Testis (tissue), 3 donors: Measurements from ENCODE around the gene SLIT3. TPM values are rescaled to one million over a fixed set of nuclear protein-coding genes. Genes with fewer than 3 reads are reported as not detected.
"Not testable (repeated sequence)": the region's sequence is repeated elsewhere in the genome, so short reads cannot be mapped to it uniquely, and the experiment has no call there.

ENCODE experiments used
- DNase-seq: peaks from one replicate; pipeline ENCODE4 v3.0.0-alpha.2; 2019
- H3K27ac ChIP-seq, 2 donors: fragments of 200-600 bp; sonication (generic); one replicate each; pipeline ENCODE4 v1.5.1; 2019
- H3K27me3 ChIP-seq: fragments of 200-600 bp; sonication (generic); one replicate; pipeline ENCODE4 v1.5.1; 2019
- H3K36me3 ChIP-seq: fragments of 200-600 bp; sonication (generic); one replicate; pipeline ENCODE4 v1.5.1; 2017; ENCODE audit warnings: low read depth; ENCODE audit errors: missing control alignments
- H3K4me1 ChIP-seq: fragments of 200-600 bp; sonication (generic); one replicate; pipeline ENCODE4 v1.5.1; 2019
- H3K4me3 ChIP-seq, 2 donors: fragments of 200-600 bp; sonication (generic); one replicate each; pipeline ENCODE4 v1.5.1; 2017 to 2019
- H3K9me3 ChIP-seq: fragments of 200-600 bp; sonication (generic); one replicate; pipeline ENCODE4 v1.5.1; 2017
- CTCF ChIP-seq, 3 experiments: fragments of 450-650 bp in 2 of 3; fragments of 200-600 bp in 1 of 3; sonication (generic) in 1 of 3; IDR thresholded peaks; one replicate each; pipeline ENCODE4 v1.5.1; 2016 to 2019; ENCODE audit warnings: antibody characterized with exemption in 3 of 3, mild to moderate bottlenecking in 2 of 3, moderate library complexity in 1 of 3
- POLR2A ChIP-seq: fragments of 450-650 bp; IDR thresholded peaks from one replicate; pipeline ENCODE4 v1.6.1; 2017; ENCODE audit warnings: antibody characterized with exemption, mild to moderate bottlenecking, moderate library complexity
- WGBS, 2 donors: methylation state at CpG; one replicate each; pipeline ENCODE4 v1.1.5; 2018; 5-methylcytosine and 5-hydroxymethylcytosine counted together
- intact Hi-C: fragments of 100-400 bp; cut with DNase I; formaldehyde crosslinking; loops from one replicate; pipeline ENCODE4 v1.15.1; 2023; ENCODE audit warnings: low total_unique reads
- polyA plus RNA-seq: library from polyadenylated mRNA; stranded (reverse); fragments of 350-450 nt; fragmentation: Illumina TruSeq; extraction: RNeasy Lipid Tissue Mini Kit (QIAGEN cat#74804); gene quantifications from one replicate; pipeline ENCODE4 v1.2.3, GENCODE V29; 2014; ENCODE audit warnings: low read depth, low replicate concordance; ENCODE audit not compliant: insufficient read depth
- total RNA-seq, 2 donors: library from RNA; depleted of rRNA; stranded (reverse); fragments of >200 nt; gene quantifications; one replicate each; pipeline ENCODE4 v1.2.3, GENCODE V29; 2016

Gene SLIT3
- total and polyA plus RNA-seq, 3 donors from 2014 or later = 4.8 to 23.2 (median 7.8) TPM

- Histone ChIP-seq H3K36me3 (no peaks in the 10 kb centered on the region), H3K4me1 (no peaks in the 10 kb centered on the region), H3K27ac (no peak overlapping the region), H3K4me3 (no peak overlapping the region), H3K9me3 (no peaks in the 10 kb centered on the region), H3K27me3 (no peaks in the 10 kb centered on the region)
- no peak for DNase-seq
- 75 to 77% methylated on average over 6 of the region's 6 CpGs for WGBS, 2 donors
- intact Hi-C loops = no loop called here
- TF ChIP-seq POLR2A = no peak
- TF ChIP-seq CTCF (IDR thresholded peaks at IDR 0.05) = no peak
Measured at GRCh38 chr5:168750926-168751325, 550.0 kb downstream of the SLIT3 start.

GRCh38 chr5:168749391-168750100, 551.4 kb downstream of the SLIT3 start:
- no peaks in the 10 kb centered on the region for H3K4me1 ChIP-seq
- H3K27ac ChIP-seq = no peak overlapping the region
- no peaks in the 10 kb centered on the region for H3K36me3 ChIP-seq
- no peak overlapping the region for H3K4me3 ChIP-seq
- DNase-seq = no peak
- no peaks in the 10 kb centered on the region for H3K27me3 ChIP-seq
- TF ChIP-seq CTCF (IDR thresholded peaks at IDR 0.05) (no peak), POLR2A (no peak)
- 85 to 93% methylated on average over 6 to 11 of the region's 11 CpGs for WGBS, 2 donors
- intact Hi-C loops = no loop called here
- H3K9me3 ChIP-seq = no peaks in the 10 kb centered on the region

- H3K27me3 ChIP-seq = no peaks in the 10 kb centered on the region
- intact Hi-C loops = no loop called here
- 56 to 59% methylated on average over 11 to 19 of the region's 19 CpGs for WGBS, 2 donors
- H3K4me1 ChIP-seq = no peaks in the 10 kb centered on the region
- H3K9me3 ChIP-seq = no peaks in the 10 kb centered on the region
- H3K36me3 ChIP-seq = no peaks in the 10 kb centered on the region
- DNase-seq = peak; percentile 67
- no peak overlapping the region for H3K27ac ChIP-seq
- H3K4me3 ChIP-seq = no peak overlapping the region
- TF ChIP-seq CTCF (IDR thresholded peaks at IDR 0.05) = peak in 2 of 3 experiments; percentile 33 to 40
- TF ChIP-seq POLR2A = no peak
Measured at GRCh38 chr5:168747987-168748777, 552.8 kb downstream of the SLIT3 start.

- Histone ChIP-seq H3K27ac (no peak overlapping the region), H3K27me3 (no peaks in the 10 kb centered on the region), H3K36me3 (no peaks in the 10 kb centered on the region), H3K4me3 (no peak overlapping the region), H3K9me3 (no peaks in the 10 kb centered on the region), H3K4me1 (no peaks in the 10 kb centered on the region)
- 53 to 68% methylated on average over 9 to 11 of the region's 11 CpGs for WGBS, 2 donors
- intact Hi-C loops = no loop called here
- TF ChIP-seq CTCF (IDR thresholded peaks at IDR 0.05) (no peak), POLR2A (no peak)
- no peak for DNase-seq
Measured at GRCh38 chr5:168746893-168747640, 553.9 kb downstream of the SLIT3 start.

- intact Hi-C loops, H3K27ac ChIP-seq, H3K36me3 ChIP-seq, H3K9me3 ChIP-seq, H3K27me3 ChIP-seq, H3K4me3 ChIP-seq, H3K4me1 ChIP-seq, DNase-seq: not testable (repeated sequence)
- 59 to 83% methylated on average over 10 of the region's 10 CpGs for WGBS, 2 donors
Measured at GRCh38 chr5:168746126-168746892, 554.6 kb downstream of the SLIT3 start.
